MM.1S (cell line): ENCODE data around the gene GRIK2.
"Not testable (repeated sequence)": the region's sequence is repeated elsewhere in the genome, so short reads cannot be mapped to it uniquely, and the experiment has no call there.

ENCODE experiments used
- DNase-seq: peaks from one replicate; pipeline ENCODE4 v3.0.0-alpha.2; 2015
- H2AFZ ChIP-seq: fragments of 300-600 bp; sonication (generic); 2 replicates; pipeline ENCODE4 v1.6.0; 2016; ENCODE audit warnings: antibody characterized with exemption, low read length
- H3F3A ChIP-seq: fragments of 300-600 bp; sonication (generic); 2 replicates; pipeline ENCODE4 v1.6.1; 2016; ENCODE audit warnings: mild to moderate bottlenecking, antibody characterized with exemption, low read length, moderate library complexity, mixed read lengths; ENCODE audit not compliant: insufficient read depth
- H3K27ac ChIP-seq: fragments of 300-600 bp; sonication (generic); 2 replicates; pipeline ENCODE4 v1.5.1; 2016; ENCODE audit warnings: mild to moderate bottlenecking, low read length
- H3K27me3 ChIP-seq: fragments of 300-600 bp; sonication (generic); replicated peaks from 2 replicates; pipeline ENCODE4 v1.6.0; 2016; ENCODE audit warnings: low read length; ENCODE audit not compliant: insufficient read depth
- H3K36me3 ChIP-seq: fragments of 300-600 bp; sonication (generic); replicated peaks from 2 replicates; pipeline ENCODE4 v1.6.1; 2016; ENCODE audit warnings: mild to moderate bottlenecking, low read length, mixed read lengths; ENCODE audit not compliant: insufficient read depth
- H3K4me1 ChIP-seq: fragments of 300-600 bp; sonication (generic); 2 replicates; pipeline ENCODE4 v1.6.1; 2016; ENCODE audit warnings: low read length, mixed read lengths
- H3K4me2 ChIP-seq: fragments of 300-600 bp; sonication (generic); 2 replicates; pipeline ENCODE4 v1.6.0; 2016; ENCODE audit warnings: low read depth, low read length
- H3K4me3 ChIP-seq: fragments of 300-600 bp; sonication (generic); 2 replicates; pipeline ENCODE4 v1.5.1; 2016; ENCODE audit warnings: low read length, mixed read lengths
- H3K79me2 ChIP-seq: fragments of 300-600 bp; sonication (generic); 2 replicates; pipeline ENCODE4 v1.6.1; 2016; ENCODE audit warnings: mixed run types, low read length, mixed read lengths
- H3K9ac ChIP-seq: fragments of 300-600 bp; sonication (generic); 2 replicates; pipeline ENCODE4 v1.6.1; 2016; ENCODE audit warnings: low read length, mixed read lengths
- H3K9me2 ChIP-seq: fragments of 300-600 bp; sonication (generic); replicated peaks from 2 replicates; pipeline ENCODE4 v1.6.1; 2016; ENCODE audit warnings: mild to moderate bottlenecking, low read length, mixed read lengths; ENCODE audit not compliant: insufficient read depth
- H3K9me3 ChIP-seq: fragments of 300-600 bp; sonication (generic); replicated peaks from 2 replicates; pipeline ENCODE4 v1.6.1; 2016; ENCODE audit warnings: mild to moderate bottlenecking, low read length, mixed read lengths; ENCODE audit not compliant: insufficient read depth
- H4K20me1 ChIP-seq: fragments of 300-600 bp; sonication (generic); 2 replicates; pipeline ENCODE4 v1.6.1; 2016; ENCODE audit warnings: mild to moderate bottlenecking, low read length, moderate library complexity, mixed read lengths; ENCODE audit not compliant: insufficient read depth
- EZH2 ChIP-seq: fragments of 300-600 bp; sonication (generic); optimal IDR thresholded peaks from 2 replicates; pipeline ENCODE3; 2017; ENCODE audit warnings: low read depth, mild to moderate bottlenecking, antibody characterized with exemption, low read length, mixed read lengths
- EZH2phosphoT487 ChIP-seq: fragments of 300-600 bp; sonication (generic); IDR thresholded peaks from 2 replicates; pipeline ENCODE4 v1.6.1; 2018; ENCODE audit warnings: antibody characterized with exemption, low read length
- TF ChIP-seq, protein P1 (sequence below): fragments of 300-600 bp; sonication (generic); IDR thresholded peaks from 2 replicates; pipeline ENCODE4 v1.5.1; 2016; ENCODE audit warnings: antibody characterized with exemption, low read length, mixed read lengths

GRIK2 gene

DNA sequence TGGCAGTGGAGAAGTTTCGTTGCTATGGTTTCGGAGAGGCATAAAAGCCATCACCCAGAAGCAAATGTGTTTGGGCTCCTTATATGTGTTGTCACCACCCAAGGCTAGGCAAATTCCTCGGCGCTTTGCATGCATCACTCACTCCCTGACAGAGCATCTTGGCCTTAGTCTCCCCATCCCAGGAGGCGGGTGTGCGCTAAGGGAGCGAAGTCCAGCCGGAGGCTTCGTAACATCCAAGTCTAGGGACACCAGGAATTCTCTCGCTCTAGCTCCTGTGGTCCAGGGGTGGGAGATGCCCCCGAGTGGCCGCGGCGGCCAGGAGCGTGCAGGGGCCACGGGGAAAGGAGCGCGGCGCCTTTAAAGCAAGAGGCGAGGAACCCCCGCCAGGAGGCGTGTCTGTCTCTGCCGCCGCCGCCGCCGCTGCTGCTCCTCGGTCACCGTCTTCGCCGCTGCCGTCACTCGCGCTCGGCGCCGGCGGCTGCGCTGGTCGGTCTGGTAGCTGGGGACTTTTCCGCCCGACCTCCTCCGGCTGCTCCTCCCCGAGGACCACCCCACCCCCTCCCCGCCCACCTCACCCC, at the start of gene GRIK2:
Gene GRIK2 (plus strand): TSS at position 458 of the 578 bp plus-strand sequence.
- Histone ChIP-seq H3K4me2 (peak within 1 kb of the TSS; percentile 90), H3K79me2 (no peaks in the 10 kb centered on the region), H3K9me2 (no peaks in the 10 kb centered on the region), H3K27me3 (no peaks in the 10 kb centered on the region), H3F3A (no peaks in the 10 kb centered on the region), H3K9me3 (no peaks in the 10 kb centered on the region), H3K27ac (no peak within 1 kb of the TSS), H4K20me1 (no peaks in the 10 kb centered on the region), H3K36me3 (no peaks in the 10 kb centered on the region), H3K9ac (no peak within 1 kb of the TSS), H2AFZ (peak within 1 kb of the TSS; percentile 84), H3K4me1 (peaks cover 3% of the 10 kb centered on the region; the same call in 1 of the 2 replicates), H3K4me3 (peak within 1 kb of the TSS; percentile 64)
- TF ChIP-seq, protein P1, sequence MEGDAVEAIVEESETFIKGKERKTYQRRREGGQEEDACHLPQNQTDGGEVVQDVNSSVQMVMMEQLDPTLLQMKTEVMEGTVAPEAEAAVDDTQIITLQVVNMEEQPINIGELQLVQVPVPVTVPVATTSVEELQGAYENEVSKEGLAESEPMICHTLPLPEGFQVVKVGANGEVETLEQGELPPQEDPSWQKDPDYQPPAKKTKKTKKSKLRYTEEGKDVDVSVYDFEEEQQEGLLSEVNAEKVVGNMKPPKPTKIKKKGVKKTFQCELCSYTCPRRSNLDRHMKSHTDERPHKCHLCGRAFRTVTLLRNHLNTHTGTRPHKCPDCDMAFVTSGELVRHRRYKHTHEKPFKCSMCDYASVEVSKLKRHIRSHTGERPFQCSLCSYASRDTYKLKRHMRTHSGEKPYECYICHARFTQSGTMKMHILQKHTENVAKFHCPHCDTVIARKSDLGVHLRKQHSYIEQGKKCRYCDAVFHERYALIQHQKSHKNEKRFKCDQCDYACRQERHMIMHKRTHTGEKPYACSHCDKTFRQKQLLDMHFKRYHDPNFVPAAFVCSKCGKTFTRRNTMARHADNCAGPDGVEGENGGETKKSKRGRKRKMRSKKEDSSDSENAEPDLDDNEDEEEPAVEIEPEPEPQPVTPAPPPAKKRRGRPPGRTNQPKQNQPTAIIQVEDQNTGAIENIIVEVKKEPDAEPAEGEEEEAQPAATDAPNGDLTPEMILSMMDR, result peak; percentile 29
- no peak for TF ChIP-seq EZH2
- peak; percentile 61 for DNase-seq

GRCh38 chr6:101344885-101345284, 48.6 kb upstream of the GRIK2 start:
- Histone ChIP-seq H2AFZ (no peak overlapping the region), H3K9ac (no peak overlapping the region), H3K4me1 (no peaks in the 10 kb centered on the region), H3K4me3 (no peak overlapping the region), H3F3A (no peaks in the 10 kb centered on the region), H3K9me3 (no peaks in the 10 kb centered on the region), H4K20me1 (no peaks in the 10 kb centered on the region), H3K79me2 (no peaks in the 10 kb centered on the region), H3K9me2 (no peaks in the 10 kb centered on the region), H3K27me3 (no peaks in the 10 kb centered on the region), H3K36me3 (no peaks in the 10 kb centered on the region), H3K4me2 (no peak overlapping the region), H3K27ac (no peak overlapping the region)
- DNase-seq, result no peak
- TF ChIP-seq, protein P1, result no peak
- no peak for TF ChIP-seq EZH2phosphoT487
- no peak for TF ChIP-seq EZH2

- H3F3A ChIP-seq, result no peaks in the 10 kb centered on the region
- H2AFZ ChIP-seq, result no peak overlapping the region
- H3K9me3 ChIP-seq, result no peaks in the 10 kb centered on the region
- H4K20me1 ChIP-seq, result no peaks in the 10 kb centered on the region
- no peak overlapping the region for H3K4me2 ChIP-seq
- H3K36me3 ChIP-seq, result no peaks in the 10 kb centered on the region
- TF ChIP-seq, protein P1, result no peak
- TF ChIP-seq EZH2, result no peak
- TF ChIP-seq EZH2phosphoT487, result no peak
- no peak overlapping the region for H3K4me3 ChIP-seq
- H3K9me2 ChIP-seq, result no peaks in the 10 kb centered on the region
- DNase-seq, result no peak
- no peaks in the 10 kb centered on the region for H3K79me2 ChIP-seq
- H3K27me3 ChIP-seq, result no peaks in the 10 kb centered on the region
- no peaks in the 10 kb centered on the region for H3K4me1 ChIP-seq
- H3K27ac ChIP-seq, result no peak overlapping the region
- H3K9ac ChIP-seq, result no peak overlapping the region
These were observed 44.7 kb upstream of the GRIK2 start for GRCh38 chr6:101348816-101349215.

DNA sequence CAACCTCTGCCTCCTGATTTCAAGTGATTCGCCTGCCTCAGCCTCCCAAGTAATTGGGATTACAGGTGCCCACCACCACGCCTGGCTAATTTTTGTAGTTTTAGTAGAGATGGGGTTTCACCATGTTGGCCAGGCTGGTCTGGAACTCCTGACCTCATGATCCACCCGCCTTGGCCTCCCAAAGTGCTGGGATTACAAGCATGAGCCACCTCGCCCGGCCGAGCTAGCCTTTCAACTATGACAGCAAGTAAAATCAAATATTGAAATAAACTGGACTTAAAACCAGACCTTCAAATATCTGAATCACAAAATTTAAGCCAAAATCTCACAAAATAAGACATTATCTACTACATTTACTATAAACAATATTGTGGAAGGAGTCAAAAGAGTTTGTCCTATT, 42.9 kb upstream of the GRIK2 start:
- H3K9me2 ChIP-seq, H3K4me3 ChIP-seq, H3K27ac ChIP-seq, H3K4me2 ChIP-seq, H3K79me2 ChIP-seq, H3K36me3 ChIP-seq, H3K27me3 ChIP-seq, H4K20me1 ChIP-seq, H3K4me1 ChIP-seq, H3F3A ChIP-seq, DNase-seq, H2AFZ ChIP-seq, H3K9me3 ChIP-seq, H3K9ac ChIP-seq: not testable (repeated sequence)
